A673 (cell line): ENCODE measurements around the gene PI16.
"Not testable (repeated sequence)": the region's sequence is repeated elsewhere in the genome, so short reads cannot be mapped to it uniquely, and the experiment has no call there.

ENCODE experiments used
- CTCF ChIP-seq: fragments of 300-800, 200-600 bp; sonication (generic); conservative IDR thresholded peaks from 2 replicates; pipeline ENCODE4 v1.5.1; 2017; ENCODE audit warnings: low read depth, mild to moderate bottlenecking, antibody characterized with exemption, low read length, moderate library complexity, mixed read lengths
- EZH2 ChIP-seq: fragments of 200-600 bp; sonication (generic); IDR thresholded peaks from 2 replicates; pipeline ENCODE4 v1.6.1; 2017; ENCODE audit warnings: borderline replicate concordance, low read depth, mild to moderate bottlenecking, mixed read lengths, antibody characterized with exemption, low read length; ENCODE audit not compliant: poor library complexity, severe bottlenecking

GRCh38 chr6:36942329-36942728, 12.2 kb upstream of the PI16 start:
- TF ChIP-seq CTCF, EZH2: not testable (repeated sequence)
